GM19239 (cell line): Measurements from ENCODE around the gene BCORL1.

Experiments used
- DNase-seq: peaks from one replicate; pipeline ENCODE4 v3.0.0; 2011; ENCODE audit warnings: low spot score; ENCODE audit not compliant: insufficient read length
- FAIRE-seq: peaks from 2 replicates; lab custom pipeline; 2011; peaks lifted over from hg19 to GRCh38; lab: Jason Lieb, UNC

The BCORL1 gene, protein sequence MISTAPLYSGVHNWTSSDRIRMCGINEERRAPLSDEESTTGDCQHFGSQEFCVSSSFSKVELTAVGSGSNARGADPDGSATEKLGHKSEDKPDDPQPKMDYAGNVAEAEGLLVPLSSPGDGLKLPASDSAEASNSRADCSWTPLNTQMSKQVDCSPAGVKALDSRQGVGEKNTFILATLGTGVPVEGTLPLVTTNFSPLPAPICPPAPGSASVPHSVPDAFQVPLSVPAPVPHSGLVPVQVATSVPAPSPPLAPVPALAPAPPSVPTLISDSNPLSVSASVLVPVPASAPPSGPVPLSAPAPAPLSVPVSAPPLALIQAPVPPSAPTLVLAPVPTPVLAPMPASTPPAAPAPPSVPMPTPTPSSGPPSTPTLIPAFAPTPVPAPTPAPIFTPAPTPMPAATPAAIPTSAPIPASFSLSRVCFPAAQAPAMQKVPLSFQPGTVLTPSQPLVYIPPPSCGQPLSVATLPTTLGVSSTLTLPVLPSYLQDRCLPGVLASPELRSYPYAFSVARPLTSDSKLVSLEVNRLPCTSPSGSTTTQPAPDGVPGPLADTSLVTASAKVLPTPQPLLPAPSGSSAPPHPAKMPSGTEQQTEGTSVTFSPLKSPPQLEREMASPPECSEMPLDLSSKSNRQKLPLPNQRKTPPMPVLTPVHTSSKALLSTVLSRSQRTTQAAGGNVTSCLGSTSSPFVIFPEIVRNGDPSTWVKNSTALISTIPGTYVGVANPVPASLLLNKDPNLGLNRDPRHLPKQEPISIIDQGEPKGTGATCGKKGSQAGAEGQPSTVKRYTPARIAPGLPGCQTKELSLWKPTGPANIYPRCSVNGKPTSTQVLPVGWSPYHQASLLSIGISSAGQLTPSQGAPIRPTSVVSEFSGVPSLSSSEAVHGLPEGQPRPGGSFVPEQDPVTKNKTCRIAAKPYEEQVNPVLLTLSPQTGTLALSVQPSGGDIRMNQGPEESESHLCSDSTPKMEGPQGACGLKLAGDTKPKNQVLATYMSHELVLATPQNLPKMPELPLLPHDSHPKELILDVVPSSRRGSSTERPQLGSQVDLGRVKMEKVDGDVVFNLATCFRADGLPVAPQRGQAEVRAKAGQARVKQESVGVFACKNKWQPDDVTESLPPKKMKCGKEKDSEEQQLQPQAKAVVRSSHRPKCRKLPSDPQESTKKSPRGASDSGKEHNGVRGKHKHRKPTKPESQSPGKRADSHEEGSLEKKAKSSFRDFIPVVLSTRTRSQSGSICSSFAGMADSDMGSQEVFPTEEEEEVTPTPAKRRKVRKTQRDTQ (N-terminal part only)

DNA sequence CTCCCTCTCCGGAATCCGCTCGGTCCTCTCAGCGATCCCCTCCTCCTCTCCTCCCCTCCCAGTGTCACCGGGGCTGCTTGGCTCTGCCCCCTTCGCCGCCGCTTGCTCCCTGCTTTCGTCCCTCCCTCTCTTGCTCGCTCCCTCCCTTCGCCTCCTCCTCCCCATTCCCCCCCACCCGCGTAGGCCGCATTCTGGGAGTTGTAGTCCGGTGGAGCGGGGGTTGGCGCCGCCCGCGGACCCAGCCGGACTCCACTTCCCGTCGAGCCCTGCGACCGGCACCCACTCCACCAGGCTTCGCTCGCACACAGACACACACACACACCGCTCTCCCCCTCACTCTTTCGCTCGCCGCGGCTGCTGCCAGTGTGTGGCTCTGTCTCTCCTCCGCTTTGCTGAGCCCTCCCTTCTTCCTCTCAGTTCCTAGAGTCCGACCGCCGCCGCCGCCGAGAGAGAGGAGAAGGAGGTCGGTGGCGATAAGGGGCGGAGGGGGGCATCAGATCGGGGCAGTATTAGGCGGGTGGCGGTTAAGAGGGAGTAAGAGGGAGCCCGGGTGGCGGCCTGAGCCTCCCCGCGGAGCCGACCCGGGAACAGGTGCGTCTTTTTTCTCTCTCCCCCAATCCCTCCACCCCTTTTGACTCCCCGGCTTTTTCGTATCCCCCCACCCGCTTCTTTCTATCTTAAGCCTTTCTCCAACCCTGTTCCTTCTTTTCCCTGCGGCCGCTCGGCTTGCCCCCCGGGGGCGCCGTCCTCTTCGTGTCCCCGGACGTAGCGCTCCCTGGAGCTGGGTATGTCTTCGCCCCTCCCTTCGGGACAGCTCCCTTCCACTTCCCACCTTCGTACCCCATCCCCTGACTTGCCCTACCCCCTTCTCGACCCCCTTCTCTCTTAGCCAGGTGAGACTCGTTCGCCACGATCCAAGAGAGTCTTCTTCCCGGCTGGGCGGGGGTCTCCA lies at the start of gene BCORL1:
BCORL1 (plus strand) TSS at position 336 of the 952 bp plus-strand sequence. CDS start 22,597 bp downstream, outside the sequence.
- DNase-seq (peak; percentile 95), FAIRE-seq (peak; percentile 100)

DNA sequence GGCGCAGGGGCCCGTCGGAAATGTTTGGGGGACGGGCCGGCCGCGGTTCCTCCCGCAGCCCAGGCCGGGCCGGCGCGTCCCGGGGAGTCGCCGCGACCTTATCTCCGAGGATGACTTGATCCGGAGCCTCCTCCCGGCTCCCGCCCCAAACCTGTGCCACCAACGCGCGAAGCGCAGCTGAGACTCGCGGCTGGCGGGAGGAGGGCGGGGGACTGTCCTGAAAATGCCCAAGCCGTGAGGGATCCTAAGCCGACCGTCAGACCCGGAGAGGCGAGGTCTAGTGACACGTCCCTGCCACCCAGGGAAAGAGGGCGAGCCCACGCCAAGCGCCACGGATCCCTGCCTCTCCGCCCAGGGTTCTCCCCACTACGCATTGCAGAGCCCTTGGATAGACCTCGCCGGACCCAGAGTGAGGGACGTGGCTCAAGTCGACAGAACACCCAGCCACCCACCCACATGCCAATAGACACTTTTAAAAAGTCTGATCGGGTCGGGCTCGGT lies 49.6 kb upstream of the BCORL1 start:
- no peak for DNase-seq
- no peak for FAIRE-seq

DNA sequence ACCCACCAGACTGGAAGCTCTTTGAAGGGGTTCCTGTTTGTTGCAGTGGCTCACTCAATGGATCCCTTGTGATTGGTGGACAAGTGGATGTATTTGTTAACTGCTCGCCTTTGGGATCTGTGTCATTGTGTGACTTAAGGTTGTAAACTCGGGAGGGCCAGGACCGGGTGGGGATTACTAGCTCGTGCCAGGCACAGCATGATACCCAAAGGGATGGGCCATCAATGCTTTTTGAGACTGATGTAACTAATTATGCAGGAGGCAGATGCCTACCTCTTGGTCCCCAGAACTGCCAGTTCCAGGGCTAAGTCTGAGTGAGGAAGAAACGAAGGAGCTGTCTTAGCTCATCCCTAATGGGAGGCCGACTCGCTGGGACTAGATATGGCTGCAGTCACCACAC lies 48.7 kb upstream of the BCORL1 start:
- no peak for FAIRE-seq
- DNase-seq, result no peak

DNA sequence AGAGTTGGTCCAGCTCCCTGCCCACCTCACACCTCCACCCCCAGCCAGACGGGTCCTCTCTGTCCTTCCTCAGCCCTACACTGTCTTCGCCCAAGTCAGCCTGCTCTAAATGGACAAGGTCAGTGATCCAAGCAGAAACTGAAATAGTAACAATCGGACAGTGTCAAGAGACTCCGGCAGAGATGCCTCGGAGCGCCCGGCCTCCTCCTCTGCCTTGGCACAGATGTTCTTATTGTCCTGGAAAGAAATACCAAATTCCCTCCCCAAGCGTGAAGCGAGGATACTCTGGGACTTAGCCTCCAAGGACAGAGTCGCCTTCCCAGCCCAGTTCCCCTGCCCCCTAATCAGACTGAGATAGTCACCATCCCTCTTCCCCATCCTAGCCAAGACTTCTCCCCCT lies 48.0 kb upstream of the BCORL1 start:
- no peak for FAIRE-seq
- no peak for DNase-seq

DNA sequence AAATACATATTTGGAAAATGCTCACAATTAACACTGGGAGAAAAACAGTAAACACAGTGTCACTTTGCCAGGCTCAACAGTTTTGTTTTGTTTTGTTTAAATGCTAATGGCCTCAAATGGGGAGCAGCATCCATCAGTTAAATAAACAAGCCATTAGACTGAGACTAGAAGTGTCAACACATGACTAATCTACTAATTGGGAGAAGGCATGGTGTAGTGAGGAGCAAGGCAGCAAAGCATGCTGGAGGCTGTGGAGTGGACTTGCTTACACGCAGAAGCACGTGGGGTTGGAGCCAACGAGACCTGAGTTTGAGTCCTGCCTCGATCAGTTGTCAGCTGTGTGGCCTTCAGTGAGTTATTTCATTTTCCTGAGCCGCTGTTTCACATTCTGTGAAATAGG lies 47.5 kb upstream of the BCORL1 start:
- FAIRE-seq (no peak), DNase-seq (no peak)

DNA sequence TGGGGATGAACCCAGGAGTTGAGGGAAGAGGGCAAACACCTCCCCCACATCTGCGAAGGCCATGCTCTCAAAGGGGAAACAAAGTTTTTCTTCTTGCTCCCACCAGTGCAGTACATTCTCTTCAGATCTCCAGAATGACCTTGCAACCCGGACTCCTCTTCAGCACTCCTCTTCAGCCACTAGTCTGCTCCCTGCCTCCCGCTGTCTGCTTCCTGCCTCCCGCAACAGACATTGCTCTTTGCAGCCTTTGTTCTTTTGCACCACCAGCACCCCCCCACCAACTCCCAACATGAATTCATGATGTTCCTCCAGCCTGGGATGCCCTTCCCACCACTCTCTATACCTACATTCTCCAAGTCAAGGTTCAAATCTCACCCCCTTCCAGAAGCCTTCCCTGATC lies 44.4 kb upstream of the BCORL1 start:
- FAIRE-seq, result no peak
- DNase-seq, result no peak

DNA sequence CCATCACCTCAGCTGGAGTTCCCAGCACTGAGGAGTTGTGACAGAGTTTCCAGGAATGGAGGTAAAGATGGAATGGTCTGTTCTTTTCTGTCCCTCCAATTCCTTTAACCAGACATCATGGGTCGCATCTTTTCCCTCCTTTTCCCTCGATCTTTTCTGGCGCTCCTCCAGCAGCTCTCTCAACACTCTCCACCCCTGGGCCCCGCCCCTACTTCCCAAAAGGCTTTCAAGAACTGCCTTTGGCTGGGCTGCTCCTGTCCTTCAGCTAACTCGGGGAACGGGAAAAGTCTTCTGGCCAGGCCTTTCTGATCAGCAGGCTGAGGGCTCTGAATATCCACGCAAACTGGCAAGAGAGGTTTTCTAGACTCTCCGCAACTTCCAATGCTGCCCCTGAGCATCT lies 42.4 kb upstream of the BCORL1 start:
- FAIRE-seq (no peak), DNase-seq (no peak)

DNA sequence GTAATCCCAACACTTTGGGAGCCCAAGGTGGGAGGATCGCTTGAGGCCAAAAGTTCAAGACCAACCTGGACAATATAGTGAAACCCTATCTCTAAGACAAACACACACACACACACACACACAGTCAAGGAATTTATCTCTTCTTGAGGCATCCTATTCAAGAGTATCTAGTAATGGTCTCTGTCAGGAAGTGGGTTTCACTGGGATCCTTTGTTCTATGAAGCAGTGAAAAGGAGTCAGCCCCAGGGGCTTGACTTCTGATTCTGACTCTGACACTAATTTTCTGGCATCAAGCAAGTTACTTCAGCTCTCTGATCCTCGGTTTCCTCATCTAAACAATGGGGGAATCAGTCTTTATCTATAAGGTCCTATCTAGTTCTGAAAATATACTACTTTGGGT lies 41.7 kb upstream of the BCORL1 start:
- no peak for DNase-seq
- no peak for FAIRE-seq

DNA sequence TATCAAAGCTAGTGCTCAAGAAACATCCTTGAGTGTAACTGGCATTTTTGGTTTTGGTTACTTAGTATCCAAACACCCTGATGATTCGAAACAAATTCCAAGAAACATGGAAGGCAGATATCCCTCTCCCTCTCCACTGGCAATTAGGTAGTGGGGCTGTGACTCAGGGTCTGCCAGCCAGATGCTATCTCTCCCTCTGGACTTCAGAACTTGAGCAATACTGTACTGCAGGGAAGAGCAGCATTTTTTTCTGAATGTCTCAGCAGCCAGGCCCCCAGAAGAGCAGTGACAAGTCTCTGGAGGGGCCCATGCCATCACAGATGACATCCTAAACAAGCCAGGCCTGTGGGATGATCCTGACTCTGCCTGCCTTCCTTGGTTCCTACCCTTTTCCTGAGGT lies 37.3 kb upstream of the BCORL1 start:
- FAIRE-seq, result no peak
- no peak for DNase-seq

DNA sequence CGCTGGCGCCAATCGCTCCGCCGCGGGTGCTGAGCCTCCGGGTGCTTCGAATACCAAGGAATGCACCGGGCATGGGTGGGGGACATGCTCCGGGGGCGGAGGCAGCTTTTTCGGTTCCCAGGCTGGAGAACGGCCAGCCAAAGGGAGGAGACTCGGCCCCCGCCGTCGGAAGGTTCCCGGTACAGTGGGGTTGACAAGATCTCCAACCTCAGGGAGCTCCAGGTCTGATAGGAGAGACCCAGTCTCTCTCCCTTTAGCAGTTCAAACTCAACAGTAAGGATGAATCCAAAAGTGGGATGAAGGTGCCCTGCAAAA lies 29.1 kb upstream of the BCORL1 start:
- FAIRE-seq, result no peak
- DNase-seq, result no peak

DNA sequence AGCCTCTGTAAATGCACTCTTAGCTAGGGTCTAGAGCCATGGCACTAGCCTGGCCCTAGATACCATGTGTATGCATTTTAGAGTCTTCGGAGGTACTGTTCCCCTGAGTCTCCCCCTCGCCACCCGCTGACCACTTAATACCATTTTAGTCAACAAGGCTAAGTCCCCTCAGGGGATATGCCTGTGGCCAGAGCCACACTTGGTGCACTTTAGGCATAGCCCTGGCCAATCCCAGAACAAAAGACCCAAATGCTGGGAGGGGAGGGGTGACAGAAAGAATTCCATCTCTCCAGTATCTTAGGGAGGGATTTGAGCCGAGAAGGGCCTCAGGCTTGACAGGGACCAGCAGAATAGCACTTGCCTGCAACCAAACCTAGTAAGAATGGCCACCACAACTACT lies 28.6 kb upstream of the BCORL1 start:
- DNase-seq (no peak), FAIRE-seq (no peak)

DNA sequence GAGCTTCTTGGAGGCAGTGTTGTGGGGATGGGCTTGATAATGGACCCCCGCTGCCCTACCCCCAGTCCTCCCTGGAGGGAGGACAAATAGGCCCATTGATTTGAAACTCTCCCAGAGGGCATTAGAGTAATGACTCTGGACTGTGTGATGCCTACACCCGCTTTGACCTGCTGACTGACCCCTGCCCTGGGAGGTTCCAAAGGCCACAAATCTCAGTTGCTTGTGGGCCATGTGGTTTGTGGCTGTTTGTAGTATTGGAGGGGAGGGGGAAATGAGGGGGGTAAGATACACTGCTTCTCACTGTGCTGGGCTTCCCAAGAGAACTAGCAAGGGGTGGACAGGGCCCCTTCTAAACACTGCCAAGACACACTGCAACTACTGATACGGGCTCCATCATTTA lies 27.6 kb upstream of the BCORL1 start:
- DNase-seq (no peak), FAIRE-seq (no peak)

DNA sequence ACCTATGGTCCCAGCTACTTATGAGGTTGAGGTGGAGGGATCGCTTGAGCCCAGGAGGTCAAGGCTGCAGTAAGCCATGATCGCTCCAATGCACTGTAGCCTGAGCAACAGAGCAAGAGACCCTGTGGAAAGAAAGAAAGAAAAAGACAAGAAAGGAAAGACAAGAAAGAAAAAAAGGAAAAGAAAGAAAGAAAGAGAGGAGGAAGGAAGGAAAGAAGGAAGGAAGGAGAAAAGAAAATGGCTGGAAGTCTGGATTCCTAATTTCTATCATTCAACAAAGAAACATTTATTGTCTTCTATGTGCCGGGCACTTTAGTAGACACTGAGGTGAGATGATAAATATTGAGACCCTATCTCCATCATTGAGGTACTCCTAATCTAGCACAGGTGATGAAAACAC lies 26.8 kb upstream of the BCORL1 start:
- FAIRE-seq (peak; percentile 60), DNase-seq (no peak)

DNA sequence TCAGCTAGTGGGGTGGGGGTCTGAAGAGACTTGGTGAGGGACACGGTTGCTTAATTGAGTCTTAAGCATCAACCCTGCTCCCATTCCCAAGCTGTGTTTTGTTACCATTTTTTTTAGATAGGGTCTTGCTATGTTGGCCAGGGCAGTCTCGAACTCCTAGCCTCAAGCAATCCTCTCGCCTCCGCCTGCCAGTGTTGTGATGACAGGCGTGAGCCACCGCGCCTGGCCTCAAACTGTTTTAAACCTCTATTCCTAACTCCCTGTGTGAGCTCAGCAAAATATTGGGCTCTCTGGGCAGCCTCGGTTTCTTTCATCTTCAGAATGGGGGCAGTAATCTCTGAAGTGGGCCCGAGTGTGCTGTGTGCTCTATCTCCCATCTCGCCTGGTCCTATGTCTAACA lies 26.3 kb upstream of the BCORL1 start:
- DNase-seq (no peak), FAIRE-seq (no peak)

DNA sequence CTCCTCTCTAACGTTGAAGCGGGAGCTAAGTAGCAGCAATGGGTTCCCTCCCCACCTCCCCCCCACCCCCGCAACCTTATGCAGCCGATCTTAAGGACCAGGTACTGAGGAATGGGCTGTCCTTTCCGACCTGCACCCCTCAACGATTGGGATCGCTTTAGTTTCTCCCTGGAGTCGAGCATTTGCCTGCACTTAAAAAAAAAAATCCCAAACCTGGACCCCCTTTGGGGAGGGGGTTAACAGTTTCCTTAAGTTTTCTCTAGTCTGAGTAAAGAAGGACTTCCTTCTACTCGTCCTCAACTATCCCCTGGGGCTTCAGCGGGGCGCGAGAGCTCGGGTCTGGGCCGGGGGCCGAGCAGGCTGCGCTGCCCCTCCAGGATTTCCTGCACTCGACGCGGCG lies 25.7 kb upstream of the BCORL1 start:
- DNase-seq, result no peak
- no peak for FAIRE-seq

DNA sequence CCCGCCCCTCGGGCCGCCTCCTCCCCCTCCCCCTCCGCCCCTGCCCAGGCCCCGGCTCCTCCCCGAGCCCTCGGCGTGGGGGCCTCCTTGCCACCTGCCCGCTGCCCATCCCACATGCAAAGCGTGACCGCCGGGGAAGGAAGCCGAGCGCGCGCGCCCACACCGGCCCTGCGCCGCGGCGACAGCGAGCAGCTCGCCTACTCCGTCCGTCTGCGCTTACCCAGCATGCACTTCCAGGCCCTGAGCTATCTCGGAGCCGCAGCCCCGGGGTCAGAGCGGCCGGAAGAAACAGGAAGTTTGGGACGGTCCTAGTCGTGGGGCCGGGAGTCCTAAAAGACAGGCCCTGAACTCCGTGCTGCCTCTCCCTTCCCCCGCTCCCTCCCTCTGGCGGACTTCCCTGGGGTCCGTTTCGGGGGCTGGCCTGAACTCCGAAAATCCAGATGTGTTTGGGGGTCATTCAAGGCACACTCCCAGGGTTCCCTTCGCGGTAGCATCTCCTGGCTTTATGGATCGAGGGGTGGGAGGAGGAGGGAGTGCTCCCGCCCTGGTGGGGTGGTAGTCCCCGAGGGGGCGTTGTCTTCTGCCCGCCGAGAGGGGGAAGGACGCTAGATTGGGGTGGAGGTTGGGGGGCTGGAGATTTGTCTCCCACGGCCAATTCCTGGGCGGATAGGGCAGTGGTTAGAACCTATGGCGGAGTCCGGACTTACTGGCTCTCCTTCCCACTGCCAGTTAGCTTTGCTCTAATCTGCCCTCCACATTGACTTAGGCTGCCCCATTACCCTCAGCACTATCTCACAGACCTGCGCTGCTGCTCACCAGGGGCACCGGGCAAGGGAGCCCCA lies 25.0 kb upstream of the BCORL1 start:
- FAIRE-seq (peak; percentile 84), DNase-seq (peak; percentile 56)

DNA sequence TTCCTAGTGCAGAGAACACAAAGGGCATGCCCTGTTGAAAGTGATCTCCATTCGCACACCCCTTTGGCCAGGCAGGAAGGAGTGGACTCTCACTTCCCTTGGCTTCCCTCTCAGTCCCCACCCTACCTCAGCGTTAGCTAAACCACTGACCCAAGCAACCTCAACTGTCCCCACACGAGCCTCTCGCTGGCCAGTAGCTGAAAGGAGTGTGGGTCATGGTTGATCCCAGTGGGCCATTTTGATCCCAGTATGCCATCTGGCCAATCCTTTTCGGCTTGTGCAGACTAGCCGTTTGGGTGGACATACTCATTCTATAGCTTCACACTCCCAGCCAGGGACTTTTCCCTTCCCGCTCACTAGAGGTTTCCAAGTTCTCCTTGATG lies 24.4 kb upstream of the BCORL1 start:
- FAIRE-seq (peak; percentile 78), DNase-seq (no peak)

DNA sequence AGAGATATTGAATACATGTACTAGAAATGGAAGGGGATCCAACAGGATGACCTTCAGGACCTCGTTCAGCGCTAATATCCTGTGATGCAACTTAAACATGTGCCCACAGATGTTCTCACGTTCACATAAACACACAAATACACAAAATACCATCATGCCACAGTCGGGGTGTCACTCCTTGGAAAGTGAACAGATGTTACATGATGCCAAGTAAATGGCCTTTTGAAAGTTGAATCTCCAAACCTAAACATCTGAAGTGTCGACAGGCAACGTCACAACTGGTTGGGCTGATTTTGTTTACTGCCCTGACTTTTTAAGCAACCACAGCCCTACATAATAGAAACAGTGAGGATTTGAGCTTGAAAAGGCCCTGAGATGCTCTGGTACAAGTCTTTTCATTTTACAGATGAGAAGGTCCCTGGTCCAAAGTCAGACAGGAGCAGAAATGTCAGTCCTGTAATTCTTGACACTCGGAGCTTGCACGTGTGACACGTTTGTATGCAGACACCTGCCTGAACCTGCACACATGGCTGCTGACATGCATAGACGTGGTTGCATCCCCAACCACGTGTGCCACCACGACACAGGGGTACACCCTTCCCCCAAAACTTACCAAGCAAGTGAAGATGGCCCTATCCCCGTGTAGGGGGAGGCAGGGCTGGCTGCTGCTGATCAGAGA lies 23.5 kb upstream of the BCORL1 start:
- FAIRE-seq, result no peak
- no peak for DNase-seq
